Measurements from ENCODE around the gene AQP7.
"Not testable (repeated sequence)": the region's sequence is repeated elsewhere in the genome, so short reads cannot be mapped to it uniquely, and the experiment has no call there.

The AQP7 gene

DNA sequence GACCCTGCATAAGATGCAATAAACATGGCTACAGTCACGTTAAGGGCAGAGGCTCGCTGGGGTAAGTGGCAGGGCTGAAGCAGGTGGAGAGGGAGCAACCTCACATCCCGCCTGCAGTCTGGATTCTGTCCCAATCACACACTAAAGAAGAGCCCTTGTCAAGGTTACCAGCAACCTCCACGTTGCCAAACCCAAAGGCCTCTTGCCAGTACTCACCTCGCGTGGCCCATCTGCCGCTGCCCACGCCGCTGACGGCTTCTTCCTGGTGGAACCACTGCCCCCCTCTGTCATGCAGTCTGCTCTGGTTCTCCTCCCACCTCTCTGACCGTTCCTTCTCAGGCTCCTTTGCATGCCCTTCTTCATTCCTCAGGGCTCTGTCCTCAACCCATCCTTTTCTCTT lies 8.8 kb downstream of the AQP7 start:
- DNase-seq = no peak

DNA sequence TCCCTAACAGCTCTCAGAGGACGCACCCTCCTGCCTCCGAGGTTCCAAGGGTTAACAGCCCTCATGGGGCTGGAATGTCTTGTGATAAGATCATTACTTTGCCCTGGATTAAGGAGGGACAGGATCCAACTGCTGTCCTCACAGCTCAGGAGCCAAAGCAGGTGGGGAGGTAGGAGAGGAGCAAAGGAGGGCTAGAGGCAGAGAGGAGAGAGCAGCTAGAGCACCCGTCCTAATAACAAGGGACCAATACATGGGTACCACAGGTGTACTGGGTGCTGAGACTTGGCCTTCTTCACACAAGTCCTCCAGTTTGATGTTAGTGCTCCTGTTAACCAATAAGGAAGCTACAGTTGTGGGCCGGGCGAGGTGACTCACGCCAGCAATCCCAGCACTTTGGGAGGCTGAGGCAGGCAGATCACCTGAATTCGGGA lies 9.8 kb downstream of the AQP7 start:
- not testable (repeated sequence) for DNase-seq

DNA sequence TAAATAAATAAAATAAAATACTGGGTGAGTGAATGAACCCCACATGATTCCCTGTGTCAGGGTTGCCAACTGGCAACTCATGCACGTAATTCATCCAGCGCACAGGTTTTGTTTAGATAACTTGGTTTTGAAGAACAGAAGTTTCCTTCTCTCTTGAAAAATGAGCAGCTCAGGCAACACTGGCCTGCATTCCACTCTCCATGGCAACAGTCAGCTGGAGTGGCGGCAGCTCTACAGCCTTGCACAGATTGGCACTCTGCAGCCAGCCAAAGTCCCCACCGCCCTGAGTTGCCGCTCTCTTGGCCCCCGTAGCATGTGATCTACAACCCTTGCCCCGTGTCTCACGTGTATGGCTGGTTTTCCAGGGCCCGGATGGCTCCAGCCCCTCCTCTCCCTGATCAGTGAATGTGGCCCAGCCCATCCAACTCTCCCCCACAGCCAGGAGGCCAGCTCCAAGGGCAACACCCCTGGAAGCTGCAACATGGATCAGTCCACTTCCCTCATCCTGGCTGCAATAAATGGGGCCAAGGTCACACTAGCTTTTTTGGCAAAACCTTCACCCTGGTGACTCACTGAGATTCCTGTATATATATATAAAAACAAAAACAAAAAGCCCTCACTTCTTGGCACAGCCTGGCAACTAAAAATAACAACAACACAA lies 11.1 kb downstream of the AQP7 start:
- DNase-seq = peak; percentile 26

DNA sequence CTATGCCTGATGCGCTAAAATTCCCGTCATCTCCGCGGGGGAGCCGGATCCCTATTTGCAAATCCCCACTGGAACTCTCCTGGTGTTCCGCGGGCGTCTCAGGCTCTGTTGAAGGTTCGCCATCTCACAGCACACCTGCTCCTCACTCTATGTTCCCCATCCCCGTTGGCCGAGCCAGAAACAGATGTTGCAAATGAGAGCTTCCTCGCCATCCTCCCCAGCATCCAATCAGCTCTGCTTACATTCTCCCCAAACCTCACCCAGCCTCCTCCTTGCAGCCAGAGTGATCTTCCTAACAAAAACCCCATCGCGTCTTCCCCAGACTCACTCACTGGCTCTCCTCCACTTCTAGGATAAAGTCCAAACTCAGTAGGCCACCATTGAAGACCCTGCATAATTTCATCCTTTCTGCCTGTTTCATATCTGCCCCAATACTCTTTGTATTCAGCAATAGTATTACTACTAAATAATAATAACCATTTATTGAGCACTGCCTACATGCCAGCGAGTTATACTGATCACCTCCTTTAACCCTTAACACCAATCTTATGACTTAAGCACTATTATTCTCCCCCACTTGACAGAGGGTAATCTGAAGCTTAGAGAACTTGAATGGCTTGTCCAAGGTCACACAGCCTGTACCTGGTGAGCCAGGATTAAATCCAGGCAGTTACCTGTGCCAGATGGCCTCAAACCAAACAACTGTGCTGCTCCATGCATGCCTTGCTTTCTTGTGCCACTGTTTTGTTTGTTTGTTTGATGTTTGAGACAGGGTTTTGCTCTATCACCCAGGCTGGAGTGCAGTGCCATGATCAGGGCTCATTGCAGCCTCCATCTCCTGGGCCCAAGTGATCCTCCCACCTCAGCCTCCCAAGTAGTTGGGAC lies 14.0 kb downstream of the AQP7 start:
- no peak for DNase-seq

DNA sequence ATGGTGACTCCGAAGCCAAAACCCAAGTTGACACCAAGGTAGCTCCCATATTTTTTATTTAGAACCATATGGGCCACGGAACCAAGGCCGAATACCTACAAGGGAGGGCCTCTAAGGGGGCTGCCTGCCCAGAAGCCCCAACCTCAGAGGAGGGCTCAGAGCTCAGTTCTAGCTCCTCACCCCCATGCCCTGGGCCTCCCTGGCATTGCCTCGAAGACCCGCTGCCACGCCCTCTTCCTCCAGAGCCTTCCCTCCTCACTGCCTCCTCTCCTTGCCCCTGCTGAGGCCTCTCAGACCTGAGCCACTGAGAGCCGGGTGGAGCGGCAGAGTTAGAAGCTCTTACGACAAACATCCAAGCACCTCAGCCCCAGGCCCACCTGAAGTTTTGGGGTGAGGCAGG lies 15.4 kb downstream of the AQP7 start:
- not testable (repeated sequence) for DNase-seq

DNA sequence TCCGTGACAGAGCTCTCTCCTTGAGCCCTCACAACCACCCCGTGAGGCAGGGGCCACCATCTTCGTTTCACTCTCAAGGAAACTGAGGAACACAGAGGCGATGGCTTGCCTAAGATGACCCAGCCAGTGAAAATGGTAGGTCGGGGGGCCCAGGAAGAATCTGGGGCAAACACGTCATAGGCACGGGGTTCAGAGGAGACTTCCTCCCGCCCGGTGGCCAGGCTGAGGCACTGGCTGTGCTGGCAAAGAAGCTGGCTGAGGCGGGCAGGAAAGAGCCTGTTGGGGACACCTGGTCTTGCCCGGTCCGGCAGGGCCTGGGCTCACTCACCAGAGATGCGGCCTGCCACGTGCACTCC lies 15.7 kb downstream of the AQP7 start:
- DNase-seq = not testable (repeated sequence)

DNA sequence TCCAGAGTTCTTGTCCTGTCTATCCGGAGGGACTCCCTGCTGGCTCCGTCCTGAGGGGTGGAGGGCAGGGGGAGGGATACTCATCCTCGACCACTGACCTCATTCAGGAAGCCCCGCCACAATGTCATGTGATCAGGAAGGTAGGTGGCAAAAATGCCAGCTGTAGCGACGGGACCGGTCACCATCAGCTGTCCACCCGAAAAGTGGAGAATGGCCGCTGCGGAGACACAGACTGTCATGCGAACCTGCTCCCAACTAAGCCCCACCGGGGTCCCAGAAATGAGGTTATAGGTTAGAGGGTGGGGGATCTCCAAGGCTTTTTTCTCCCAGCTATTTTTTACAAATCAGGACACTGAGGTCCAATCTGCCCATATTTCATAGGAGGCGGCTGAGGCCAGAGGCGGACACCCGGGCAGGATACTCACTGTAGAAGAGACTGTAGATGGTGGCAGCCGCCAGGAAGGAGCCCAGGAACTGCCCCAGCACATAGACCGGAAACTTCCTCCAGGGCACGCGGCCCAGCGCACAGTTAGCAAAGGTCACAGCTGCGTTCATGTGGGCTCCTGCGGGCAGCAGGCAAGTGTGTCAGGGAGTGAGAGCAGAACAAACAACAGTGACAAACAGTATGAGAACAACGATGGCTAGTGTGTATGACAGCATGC lies 16.3 kb downstream of the AQP7 start:
- DNase-seq = not testable (repeated sequence)

DNA sequence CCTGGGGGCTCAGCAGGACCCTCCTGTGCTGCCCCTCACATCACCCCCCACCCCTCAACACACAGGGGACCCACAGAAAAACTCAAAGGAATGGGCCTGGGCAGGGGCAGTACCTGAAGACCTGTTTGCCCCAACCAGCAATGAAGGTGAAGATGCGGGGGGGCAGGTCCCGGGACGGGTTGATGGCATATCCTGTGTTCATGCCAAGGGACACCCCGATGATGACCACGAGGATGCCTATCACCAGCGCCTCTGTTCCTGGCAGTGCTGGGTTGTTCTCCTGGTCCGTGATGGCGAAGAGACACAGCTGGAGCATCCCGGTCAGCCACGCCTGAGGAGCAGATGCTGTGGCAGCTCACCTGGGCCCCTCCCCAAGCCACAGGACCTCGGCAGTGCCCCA lies 16.8 kb downstream of the AQP7 start:
- not testable (repeated sequence) for DNase-seq

DNA sequence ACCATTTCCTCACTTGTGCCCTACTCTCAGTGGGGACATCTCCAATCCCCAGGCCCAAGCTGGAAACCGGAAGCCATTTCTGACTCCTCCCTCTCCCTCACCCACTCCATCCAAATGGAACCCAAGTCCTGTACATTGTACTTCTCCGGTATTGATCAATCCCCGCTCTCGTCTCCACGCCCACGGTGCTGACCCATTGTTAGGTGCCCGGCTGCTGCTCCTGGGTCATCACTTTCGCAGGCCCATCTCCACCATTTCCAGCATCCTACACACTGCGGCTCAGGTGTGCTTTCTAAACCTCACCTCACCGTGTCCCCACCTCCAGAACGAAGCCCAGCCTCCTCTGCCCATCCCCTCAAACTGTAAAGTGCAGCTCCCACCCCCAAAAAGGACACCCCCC lies 19.0 kb downstream of the AQP7 start:
- not testable (repeated sequence) for DNase-seq

DNA sequence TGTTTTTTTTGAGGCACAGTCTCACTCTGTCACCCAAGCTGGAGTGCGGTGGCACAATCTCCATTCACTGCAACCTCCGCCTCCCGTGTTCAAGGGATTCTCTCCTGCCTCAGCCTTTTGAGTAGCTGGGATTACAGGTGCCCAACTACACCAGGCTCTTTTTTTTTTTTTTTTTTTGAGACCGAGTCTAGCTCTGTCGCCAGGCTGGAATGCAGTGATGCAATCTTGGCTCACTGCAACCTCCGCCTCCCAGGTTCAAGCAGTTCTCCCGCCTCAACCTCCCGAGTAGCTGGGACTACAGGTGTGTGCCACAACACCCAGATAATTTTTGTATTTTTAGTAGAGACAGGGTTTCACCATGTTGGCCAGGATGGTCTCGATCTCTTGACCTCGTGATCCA lies 20.0 kb downstream of the AQP7 start:
- DNase-seq = not testable (repeated sequence)

DNA sequence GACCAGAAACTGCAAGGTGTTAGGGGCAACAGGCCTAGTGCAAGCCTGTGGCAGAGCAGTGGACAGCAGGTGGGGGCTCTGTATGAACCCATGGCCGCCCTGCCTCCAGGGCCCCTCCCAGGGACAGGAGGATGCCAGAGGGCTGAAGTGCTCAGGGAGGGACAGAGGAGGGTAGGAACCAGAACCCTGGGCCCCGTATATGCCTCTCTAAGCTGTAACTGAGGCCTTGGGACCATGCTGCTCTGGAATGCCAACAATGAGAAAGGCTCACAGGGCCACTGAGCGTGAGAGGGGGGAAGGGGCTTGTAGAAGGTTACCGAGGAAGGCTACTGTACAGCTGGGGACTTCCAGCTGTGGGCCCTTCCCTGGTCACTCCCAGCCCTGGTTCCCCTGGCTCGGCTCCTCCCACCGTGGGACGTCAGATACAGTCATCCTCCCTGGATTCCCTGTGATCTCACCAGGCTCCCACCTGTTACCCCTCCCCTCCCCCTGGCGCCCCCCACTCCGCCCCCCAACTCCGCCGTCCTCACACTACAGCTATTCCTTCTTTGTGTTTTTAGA lies 21.1 kb downstream of the AQP7 start:
- DNase-seq = no peak

DNA sequence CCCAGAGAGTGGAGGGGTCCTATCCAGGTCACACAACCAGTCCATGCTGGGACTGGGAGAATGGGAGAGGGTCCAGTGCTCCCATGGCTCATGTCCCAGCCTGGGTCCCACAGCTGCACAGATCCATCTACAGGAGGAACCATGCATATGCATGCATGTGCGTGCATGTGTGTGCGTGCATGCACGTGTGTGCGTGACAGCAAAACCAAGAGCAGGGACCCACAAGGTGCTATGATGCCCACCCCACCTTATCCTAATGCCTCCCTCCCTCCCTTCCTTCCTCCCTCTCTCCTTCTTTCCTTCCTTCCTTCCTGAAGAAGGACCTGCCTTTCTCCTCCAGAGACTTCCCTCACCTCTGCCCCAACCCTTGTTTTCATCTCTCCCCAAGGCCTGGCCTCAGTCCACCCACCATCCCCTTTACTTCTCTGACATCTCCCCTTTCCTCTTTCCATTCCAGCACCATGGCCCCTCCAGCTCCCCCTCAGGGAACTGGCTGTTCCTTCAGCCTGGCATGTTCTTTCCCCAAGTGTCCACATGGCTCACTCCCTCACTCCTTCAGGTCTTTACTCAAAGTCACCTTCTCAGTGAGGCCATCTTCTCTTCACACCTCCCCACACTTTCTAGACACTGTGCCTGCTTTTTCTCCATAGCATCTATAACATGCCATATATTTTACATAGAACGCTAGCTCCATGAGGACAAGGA lies 21.8 kb downstream of the AQP7 start:
- no peak for DNase-seq

DNA sequence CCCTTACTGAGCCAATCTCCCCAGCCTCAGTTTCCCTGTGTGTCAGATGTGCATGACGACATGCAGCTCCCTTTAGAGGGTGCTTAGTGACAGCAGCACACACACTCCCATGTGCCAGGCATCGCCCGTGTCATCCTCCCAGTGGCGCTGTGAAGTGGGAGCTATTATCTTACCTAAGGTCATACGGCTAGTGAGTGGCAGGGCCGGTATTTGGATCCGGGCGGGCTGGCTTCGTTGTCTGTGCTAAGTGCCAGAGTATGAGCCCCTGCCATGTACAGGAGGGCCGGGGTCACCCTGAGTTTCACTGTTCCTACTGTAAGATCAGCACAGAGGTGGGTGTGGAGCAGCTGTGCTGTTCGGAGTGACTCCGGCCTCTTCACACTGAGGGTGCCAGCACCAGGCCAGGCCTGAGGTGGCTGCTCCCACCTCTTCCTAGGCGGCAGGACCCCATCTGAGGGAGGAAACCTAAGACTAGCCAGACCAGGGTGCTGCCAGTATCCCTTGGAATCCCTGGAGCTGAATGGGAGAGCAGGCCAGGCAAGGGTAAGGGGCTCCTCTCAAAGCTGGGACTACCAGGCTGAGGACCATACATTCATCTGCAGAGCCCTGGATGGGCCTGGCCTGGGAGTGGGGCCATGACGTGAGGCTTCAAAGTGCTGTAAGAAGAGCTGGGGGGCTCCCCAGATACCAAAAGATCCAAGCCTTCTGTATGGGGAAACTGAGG lies 22.5 kb downstream of the AQP7 start:
- no peak for DNase-seq

DNA sequence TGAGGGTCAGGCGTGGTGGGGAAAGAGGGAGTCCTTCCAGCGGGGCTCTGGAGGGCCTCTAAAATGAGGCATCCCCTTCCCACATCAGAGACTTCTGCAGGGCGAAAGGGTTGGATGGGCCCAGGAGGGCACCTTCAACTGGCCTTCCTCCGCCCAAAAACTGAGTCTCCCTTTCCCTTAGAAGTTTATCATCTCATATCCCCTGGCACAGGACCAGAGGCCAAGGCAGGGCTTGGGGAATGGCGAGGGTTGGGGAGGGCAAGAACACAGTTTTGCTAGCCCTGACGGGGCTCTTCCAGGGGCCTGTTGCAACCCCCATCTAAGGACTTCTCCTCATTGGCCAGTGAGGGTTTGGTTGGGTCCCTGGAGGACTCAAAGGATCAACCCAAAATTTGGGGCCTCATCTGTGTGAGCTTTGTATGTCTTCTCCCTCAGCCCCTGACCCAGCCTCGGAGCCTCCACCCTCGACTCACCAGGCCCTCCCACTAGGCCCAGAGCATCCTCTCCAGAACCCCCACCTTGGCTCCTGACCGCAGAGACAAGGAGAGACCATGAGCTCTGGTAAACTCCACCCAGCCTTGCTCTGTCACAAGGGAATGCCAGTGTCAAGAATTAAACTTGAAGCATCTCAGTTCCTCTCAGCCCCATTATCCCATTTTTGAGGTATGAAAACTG lies 24.1 kb downstream of the AQP7 start:
- no peak for DNase-seq

DNA sequence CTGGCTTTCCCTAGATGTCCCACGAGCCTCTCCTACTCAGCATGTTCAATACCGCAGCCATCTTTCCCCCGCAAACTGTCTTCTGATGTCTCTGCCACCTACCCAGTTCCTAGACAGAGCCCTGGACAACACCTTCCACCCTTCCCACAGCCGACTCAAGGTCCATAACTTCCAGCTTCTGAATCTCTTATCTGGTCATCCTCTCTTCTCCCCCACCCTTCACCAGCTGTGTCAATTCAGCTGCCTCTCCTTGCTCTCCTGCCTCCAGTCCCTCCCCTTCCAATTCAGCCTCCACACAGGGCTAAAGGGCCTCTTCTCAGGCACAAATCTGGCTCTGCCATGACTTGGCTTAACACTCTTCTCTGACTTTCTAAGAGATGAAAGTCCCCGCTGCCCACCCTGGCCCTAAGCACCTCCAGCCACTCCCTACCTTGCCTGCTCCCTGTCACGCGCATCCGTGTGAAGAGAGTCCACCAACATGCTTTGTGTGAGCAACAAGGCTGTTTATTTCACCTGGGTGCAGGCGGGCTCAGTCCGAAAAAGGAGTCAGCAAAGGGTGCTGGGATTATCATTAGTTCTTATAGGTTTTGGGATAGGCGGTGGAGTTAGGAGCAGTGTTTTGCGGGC lies 25.2 kb downstream of the AQP7 start:
- DNase-seq = no peak

DNA sequence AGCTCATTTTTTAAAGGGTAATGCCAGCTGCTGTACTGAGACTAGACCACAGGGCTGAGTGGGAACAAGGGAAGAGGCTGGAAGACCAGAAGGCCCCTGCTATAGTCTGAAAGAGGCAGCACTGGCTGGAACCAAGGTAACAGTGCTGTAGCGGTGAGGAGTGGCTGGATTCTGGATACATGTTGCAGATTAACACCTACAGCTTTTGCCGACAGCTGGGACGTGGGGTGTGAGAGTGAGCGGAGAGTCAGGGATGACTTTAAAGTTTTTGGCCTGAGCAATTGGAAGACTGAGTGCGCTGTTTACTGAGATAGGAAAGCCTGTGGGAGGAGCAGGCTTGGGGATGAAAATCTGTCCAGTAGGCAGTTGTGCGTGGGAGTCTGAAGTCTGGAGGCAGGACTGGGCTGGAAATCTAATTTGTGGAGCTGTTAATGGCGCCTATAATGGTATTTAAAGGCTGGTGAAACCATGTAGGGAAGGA lies 26.5 kb downstream of the AQP7 start:
- DNase-seq = no peak

DNA sequence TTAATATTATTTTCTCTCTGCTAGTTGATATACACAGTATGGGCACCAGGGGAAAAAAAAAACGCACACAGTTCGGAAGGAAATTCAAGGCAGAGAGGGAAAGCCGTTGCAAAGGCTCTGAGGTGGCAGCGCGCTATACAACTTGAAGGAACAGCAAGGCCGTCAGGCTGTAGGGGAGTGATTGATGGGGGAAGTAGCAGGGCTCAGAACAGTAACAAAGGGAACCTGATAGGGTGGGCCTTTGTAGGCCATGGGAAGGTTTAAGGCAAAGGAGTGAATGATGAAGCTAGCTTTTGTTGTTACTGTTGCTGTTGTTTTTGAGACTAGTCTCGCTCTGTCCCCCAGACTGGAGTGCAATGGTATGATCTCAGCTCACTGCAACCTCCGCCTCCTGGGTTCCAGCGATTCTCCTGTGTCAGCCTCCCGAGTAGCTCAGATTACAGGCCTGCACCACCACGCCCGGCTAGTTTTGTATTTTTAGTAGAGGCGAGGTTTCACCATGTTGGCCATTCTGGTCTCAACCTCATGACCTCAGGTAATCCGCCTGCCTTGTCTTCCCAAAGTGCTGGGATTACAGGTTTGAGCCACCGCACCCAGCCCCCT lies 27.0 kb downstream of the AQP7 start:
- no peak for DNase-seq

DNA sequence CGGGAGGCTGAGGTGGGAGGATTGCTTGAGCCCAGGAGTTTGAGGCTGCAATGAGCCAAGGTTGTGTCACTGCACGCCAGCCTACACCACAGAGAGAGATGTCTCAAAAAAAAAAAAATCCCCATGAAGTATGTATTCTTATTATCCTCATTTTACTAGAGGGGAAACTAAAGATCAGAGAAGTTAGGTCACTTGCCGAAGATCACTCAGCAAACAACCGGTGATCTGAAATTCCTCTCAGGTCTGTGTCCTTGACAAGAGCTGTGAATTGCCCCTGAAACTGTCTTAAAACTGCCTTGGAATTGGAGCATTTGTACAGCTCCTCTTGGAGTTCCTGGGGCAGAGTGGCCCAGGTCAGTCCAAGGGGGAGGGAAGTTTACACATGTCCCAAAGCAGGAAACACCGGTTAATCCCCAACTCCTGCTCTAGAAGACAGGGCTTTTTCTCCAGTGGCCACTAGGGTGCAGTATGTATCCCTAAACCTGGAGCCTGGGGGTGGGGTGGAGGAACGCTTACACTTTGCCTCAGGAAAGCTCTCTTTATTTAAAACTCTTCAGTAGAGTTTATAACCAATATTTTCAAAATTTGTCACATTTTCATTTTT lies 27.6 kb downstream of the AQP7 start:
- DNase-seq = no peak

DNA sequence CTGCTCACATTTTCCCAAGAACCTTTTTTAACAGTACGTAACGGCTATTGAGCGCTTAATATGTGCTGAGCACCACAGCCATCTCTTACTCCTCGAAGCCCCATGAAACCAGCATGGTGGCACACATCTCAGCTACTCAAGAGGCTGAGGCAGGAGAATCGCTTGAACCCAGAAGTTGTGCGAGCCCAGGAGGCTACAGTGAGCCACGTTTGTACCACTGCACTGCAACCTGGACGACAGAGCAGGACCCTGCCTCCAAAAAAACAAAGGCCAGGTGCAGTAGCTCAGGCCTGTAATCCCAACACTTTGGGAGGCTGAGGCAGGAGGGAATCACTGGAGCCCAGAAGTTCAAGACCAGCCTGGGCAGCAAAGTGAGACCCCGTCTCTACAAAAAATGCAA lies 28.2 kb downstream of the AQP7 start:
- DNase-seq = no peak

DNA sequence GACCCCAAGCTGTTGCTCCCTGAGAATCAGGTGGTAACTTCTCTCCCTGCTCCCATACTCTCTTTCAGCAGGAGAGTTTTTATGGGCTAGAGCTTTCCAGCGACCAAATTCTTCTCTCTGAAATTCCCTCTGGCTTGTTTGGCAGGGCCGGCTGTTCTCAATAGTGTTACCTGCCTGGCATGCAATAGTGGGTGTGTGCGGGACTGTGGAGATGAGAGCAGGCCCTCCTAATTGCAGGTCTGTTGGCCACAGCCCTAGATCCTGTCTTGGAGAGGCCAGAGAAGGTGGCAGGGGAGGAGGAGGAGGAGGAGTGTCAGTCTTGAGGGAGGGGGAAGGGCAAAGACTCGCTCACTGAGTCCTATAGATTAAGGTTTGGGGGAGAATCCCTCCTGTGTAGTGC lies 29.5 kb downstream of the AQP7 start:
- no peak for DNase-seq
